NT2/D1 (cell line): ENCODE results near the gene SHMT1.

ENCODE experiments used
- SUZ12 ChIP-seq: IDR thresholded peaks from 2 replicates; pipeline ENCODE4 v1.6.1; 2011; ENCODE audit not compliant: insufficient read length, insufficient read depth; ENCODE audit errors: extremely low read depth
- YY1 ChIP-seq: IDR thresholded peaks from 2 replicates; pipeline ENCODE4 v1.6.1; 2011; ENCODE audit not compliant: insufficient read length, insufficient read depth

- TF ChIP-seq YY1, result no peak
- no peak for TF ChIP-seq SUZ12
These were observed 44.4 kb downstream of the SHMT1 start for GRCh38 chr17:18318771-18319450.
